WTC11 (cell line): ENCODE results near the gene KAT6B.

Experiments
- CBFB ChIP-seq: sonication (generic); formaldehyde crosslinking; IDR thresholded peaks from 2 replicates; pipeline ENCODE4 v1.8.1; 2022; ENCODE audit warnings: mild to moderate bottlenecking, low read depth, missing genetic modification reagents
- CREB1 ChIP-seq: sonication (generic); formaldehyde crosslinking; IDR thresholded peaks from 2 replicates; pipeline ENCODE4 v1.8.0; 2023; ENCODE audit warnings: mild to moderate bottlenecking, missing genetic modification reagents
- E2F5 ChIP-seq: sonication (generic); formaldehyde crosslinking; IDR thresholded peaks from 2 replicates; pipeline ENCODE4 v1.8.1; 2022; ENCODE audit warnings: mild to moderate bottlenecking, moderate library complexity, missing genetic modification reagents
- ELF4 ChIP-seq: sonication (generic); formaldehyde crosslinking; IDR thresholded peaks from 2 replicates; pipeline ENCODE4 v1.8.1; 2022; ENCODE audit warnings: low read depth, mild to moderate bottlenecking, moderate library complexity, missing genetic modification reagents
- FOXK1 ChIP-seq: sonication (generic); formaldehyde crosslinking; IDR thresholded peaks from 2 replicates; pipeline ENCODE4 v1.8.0; 2022; ENCODE audit warnings: mild to moderate bottlenecking, moderate library complexity, missing genetic modification reagents
- MAX ChIP-seq: sonication (generic); formaldehyde crosslinking; IDR thresholded peaks from 2 replicates; pipeline ENCODE4 v1.8.0; 2022; ENCODE audit warnings: mild to moderate bottlenecking, missing genetic modification reagents
- TCF7 ChIP-seq: sonication (generic); formaldehyde crosslinking; IDR thresholded peaks from 2 replicates; pipeline ENCODE4 v1.8.0; 2022; ENCODE audit warnings: mild to moderate bottlenecking, low read depth, missing genetic modification reagents, moderate library complexity
- ZNF232 ChIP-seq: sonication (generic); formaldehyde crosslinking; IDR thresholded peaks from 2 replicates; pipeline ENCODE4 v1.8.0; 2022; ENCODE audit warnings: mild to moderate bottlenecking, missing genetic modification reagents
- TF ChIP-seq, protein P1 (sequence below): sonication (generic); formaldehyde crosslinking; IDR thresholded peaks from 2 replicates; pipeline ENCODE4 v1.8.1; 2022; ENCODE audit warnings: low read depth, mild to moderate bottlenecking, moderate library complexity, missing genetic modification reagents, borderline replicate concordance
- TF ChIP-seq, protein P2 (sequence below): fragments of 200-600 bp; IDR thresholded peaks from 2 replicates; pipeline ENCODE4 v1.8.0; 2022; ENCODE audit warnings: antibody characterized with exemption
- TF ChIP-seq, protein P3 (sequence below): sonication (generic); formaldehyde crosslinking; IDR thresholded peaks from 2 replicates; pipeline ENCODE4 v1.8.1; 2023; ENCODE audit warnings: mild to moderate bottlenecking, missing genetic modification reagents

DNA sequence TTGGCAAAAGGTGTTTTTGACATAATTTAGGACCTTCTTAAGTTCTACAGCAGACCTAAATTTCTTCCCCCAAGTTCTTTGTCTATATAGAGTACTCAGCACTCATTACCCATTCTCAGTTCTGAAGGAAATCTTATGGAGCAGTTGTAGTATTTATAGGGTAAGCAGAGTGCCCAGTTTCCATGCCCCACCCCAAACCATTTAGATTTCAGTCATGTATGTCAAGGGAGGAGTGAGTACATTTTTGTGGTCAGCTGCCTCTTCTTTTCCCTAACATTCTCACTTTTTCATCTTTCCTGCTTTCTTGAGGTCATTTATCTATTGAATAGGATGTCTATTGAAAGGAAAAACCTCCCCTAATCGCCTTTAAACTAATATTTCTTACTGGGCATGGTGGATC lies 83.3 kb downstream of the KAT6B start:
- TF ChIP-seq CREB1 (CRISPR knock-in tag) = no peak
- TF ChIP-seq ELF4 (CRISPR knock-in tag) = no peak
- TF ChIP-seq, protein P1, sequence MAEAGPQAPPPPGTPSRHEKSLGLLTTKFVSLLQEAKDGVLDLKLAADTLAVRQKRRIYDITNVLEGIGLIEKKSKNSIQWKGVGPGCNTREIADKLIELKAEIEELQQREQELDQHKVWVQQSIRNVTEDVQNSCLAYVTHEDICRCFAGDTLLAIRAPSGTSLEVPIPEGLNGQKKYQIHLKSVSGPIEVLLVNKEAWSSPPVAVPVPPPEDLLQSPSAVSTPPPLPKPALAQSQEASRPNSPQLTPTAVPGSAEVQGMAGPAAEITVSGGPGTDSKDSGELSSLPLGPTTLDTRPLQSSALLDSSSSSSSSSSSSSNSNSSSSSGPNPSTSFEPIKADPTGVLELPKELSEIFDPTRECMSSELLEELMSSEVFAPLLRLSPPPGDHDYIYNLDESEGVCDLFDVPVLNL (CRISPR knock-in tag) = no peak
- no peak for TF ChIP-seq FOXK1 (CRISPR knock-in tag)
- no peak for TF ChIP-seq ZNF232 (CRISPR knock-in tag)
- TF ChIP-seq, protein P2, sequence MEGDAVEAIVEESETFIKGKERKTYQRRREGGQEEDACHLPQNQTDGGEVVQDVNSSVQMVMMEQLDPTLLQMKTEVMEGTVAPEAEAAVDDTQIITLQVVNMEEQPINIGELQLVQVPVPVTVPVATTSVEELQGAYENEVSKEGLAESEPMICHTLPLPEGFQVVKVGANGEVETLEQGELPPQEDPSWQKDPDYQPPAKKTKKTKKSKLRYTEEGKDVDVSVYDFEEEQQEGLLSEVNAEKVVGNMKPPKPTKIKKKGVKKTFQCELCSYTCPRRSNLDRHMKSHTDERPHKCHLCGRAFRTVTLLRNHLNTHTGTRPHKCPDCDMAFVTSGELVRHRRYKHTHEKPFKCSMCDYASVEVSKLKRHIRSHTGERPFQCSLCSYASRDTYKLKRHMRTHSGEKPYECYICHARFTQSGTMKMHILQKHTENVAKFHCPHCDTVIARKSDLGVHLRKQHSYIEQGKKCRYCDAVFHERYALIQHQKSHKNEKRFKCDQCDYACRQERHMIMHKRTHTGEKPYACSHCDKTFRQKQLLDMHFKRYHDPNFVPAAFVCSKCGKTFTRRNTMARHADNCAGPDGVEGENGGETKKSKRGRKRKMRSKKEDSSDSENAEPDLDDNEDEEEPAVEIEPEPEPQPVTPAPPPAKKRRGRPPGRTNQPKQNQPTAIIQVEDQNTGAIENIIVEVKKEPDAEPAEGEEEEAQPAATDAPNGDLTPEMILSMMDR = no peak
- TF ChIP-seq TCF7 (CRISPR knock-in tag) = no peak
- TF ChIP-seq, protein P3, sequence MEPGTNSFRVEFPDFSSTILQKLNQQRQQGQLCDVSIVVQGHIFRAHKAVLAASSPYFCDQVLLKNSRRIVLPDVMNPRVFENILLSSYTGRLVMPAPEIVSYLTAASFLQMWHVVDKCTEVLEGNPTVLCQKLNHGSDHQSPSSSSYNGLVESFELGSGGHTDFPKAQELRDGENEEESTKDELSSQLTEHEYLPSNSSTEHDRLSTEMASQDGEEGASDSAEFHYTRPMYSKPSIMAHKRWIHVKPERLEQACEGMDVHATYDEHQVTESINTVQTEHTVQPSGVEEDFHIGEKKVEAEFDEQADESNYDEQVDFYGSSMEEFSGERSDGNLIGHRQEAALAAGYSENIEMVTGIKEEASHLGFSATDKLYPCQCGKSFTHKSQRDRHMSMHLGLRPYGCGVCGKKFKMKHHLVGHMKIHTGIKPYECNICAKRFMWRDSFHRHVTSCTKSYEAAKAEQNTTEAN (CRISPR knock-in tag) = no peak
- no peak for TF ChIP-seq E2F5 (CRISPR knock-in tag)
- no peak for TF ChIP-seq MAX (CRISPR knock-in tag)
- TF ChIP-seq CBFB = no peak
